Colonic mucosa (tissue), 4 donors: ENCODE data around the gene ARHGAP4. TPM values are rescaled to one million over a fixed set of nuclear protein-coding genes. Genes with fewer than 3 reads are reported as not detected.

Experiments used
- DNase-seq: peaks from one replicate; pipeline ENCODE4 v3.0.0-alpha.2; 2020
- H3K27ac ChIP-seq: fragments of 200-600 bp; one replicate; pipeline ENCODE4 v1.8.0; 2021
- H3K27me3 ChIP-seq: fragments of 200-600 bp; one replicate; pipeline ENCODE4 v1.8.0; 2021
- H3K36me3 ChIP-seq: fragments of 200-600 bp; one replicate; pipeline ENCODE4 v1.8.0; 2021
- H3K4me1 ChIP-seq: fragments of 200-600 bp; one replicate; pipeline ENCODE4 v1.8.0; 2021; ENCODE audit warnings: mild to moderate bottlenecking
- H3K4me3 ChIP-seq: fragments of 200-600 bp; one replicate; pipeline ENCODE4 v1.8.0; 2021
- H3K9ac ChIP-seq, 2 donors: one replicate each; pipeline ENCODE4 v1.7.0; 2013; ENCODE audit warnings: control low read depth in 2 of 2, low read depth in 2 of 2, low read length in 2 of 2
- H3K9me3 ChIP-seq: fragments of 200-600 bp; one replicate; pipeline ENCODE4 v1.8.0; 2021
- intact Hi-C: fragments of 100-400 bp; cut with DNase I; formaldehyde crosslinking; loops from one replicate; pipeline ENCODE4 v1.14.1; 2022
- total RNA-seq, 2 donors: library from RNA; stranded (reverse); fragmentation: NEBNext Ultra II Directional in 1 of 2; extraction: Animal tissue kit (Norgen Biotek cat#: 25700) in 1 of 2; gene quantifications; one replicate each; pipeline ENCODE4 v1.2.1, GENCODE V29; 2021
- TF ChIP-seq, protein P1 (sequence below): fragments of 200-600 bp; IDR thresholded peaks from one replicate; pipeline ENCODE4 v1.8.0; 2022; ENCODE audit warnings: antibody characterized with exemption, mild to moderate bottlenecking
- donor health status: healthy.
- donor health status: DM: no; HTN: no; CAD: no.
- donor health status: DM: no; HTN: no; CAD: no.

ARHGAP4 gene
- total RNA-seq, 2 donors from 2014 or later = 19.9 to 30.0 TPM

DNA sequence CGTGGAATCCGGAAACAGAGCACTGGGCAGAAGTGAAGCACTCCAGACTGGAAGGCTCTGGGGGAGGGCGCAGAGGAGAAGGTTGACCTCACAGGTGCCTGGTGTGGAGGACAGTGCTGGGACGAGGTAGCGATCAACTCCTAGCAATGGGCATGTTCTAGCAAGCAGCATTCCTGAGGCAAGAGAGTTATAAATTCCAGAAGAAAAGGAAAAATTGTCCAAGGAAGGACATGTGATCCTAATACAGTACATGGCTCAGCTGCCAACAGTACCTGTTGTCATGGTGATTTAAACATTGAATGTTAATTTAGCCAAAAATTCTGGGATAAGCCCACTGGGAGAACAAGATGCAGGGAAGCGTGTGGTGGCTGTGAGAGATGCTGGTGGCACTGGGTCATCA, 8.2 kb downstream of the ARHGAP4 start:
- no peaks in the 10 kb centered on the region for H3K4me1 ChIP-seq
- H3K9ac ChIP-seq = no peak overlapping the region
- no peaks in the 10 kb centered on the region for H3K9me3 ChIP-seq
- H3K4me3 ChIP-seq = no peak overlapping the region
- H3K27me3 ChIP-seq = peaks cover 5% of the 10 kb centered on the region
- no peak overlapping the region for H3K27ac ChIP-seq
- H3K36me3 ChIP-seq = no peaks in the 10 kb centered on the region
- TF ChIP-seq, protein P1, sequence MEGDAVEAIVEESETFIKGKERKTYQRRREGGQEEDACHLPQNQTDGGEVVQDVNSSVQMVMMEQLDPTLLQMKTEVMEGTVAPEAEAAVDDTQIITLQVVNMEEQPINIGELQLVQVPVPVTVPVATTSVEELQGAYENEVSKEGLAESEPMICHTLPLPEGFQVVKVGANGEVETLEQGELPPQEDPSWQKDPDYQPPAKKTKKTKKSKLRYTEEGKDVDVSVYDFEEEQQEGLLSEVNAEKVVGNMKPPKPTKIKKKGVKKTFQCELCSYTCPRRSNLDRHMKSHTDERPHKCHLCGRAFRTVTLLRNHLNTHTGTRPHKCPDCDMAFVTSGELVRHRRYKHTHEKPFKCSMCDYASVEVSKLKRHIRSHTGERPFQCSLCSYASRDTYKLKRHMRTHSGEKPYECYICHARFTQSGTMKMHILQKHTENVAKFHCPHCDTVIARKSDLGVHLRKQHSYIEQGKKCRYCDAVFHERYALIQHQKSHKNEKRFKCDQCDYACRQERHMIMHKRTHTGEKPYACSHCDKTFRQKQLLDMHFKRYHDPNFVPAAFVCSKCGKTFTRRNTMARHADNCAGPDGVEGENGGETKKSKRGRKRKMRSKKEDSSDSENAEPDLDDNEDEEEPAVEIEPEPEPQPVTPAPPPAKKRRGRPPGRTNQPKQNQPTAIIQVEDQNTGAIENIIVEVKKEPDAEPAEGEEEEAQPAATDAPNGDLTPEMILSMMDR = no peak
- no peak for DNase-seq
- intact Hi-C loops = no loop called here

DNA sequence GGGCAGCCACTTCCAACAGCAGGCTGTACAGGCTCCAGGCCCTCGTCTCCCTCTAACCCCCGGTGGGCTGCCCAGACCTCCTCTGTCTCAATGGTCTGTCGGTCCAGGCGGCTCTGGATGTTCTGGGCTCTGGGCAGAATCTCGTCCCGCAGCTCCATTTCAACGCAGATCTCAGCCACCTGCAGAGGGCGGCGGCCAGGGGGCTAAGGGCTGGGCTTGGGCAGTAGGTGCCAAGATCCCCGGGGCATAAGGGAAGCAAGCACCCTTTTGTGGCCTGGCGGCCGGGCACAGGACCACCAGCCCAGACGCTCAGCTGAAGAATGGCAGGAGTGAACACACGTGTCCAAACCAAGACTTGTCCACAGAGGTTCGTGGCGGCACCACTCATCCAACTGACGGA, 12.4 kb downstream of the ARHGAP4 start:
- intact Hi-C loops = no loop called here
- TF ChIP-seq, protein P1 = no peak
- H3K36me3 ChIP-seq = no peaks in the 10 kb centered on the region
- H3K27me3 ChIP-seq = no peaks in the 10 kb centered on the region
- H3K9ac ChIP-seq = no peak overlapping the region
- no peaks in the 10 kb centered on the region for H3K4me1 ChIP-seq
- H3K9me3 ChIP-seq = no peaks in the 10 kb centered on the region
- no peak overlapping the region for H3K27ac ChIP-seq
- H3K4me3 ChIP-seq = no peak overlapping the region
- DNase-seq = no peak

- Histone ChIP-seq H3K27ac (no peak overlapping the region), H3K4me3 (no peak overlapping the region), H3K27me3 (no peaks in the 10 kb centered on the region), H3K4me1 (no peaks in the 10 kb centered on the region), H3K9me3 (no peaks in the 10 kb centered on the region), H3K36me3 (no peaks in the 10 kb centered on the region), H3K9ac (no peak overlapping the region)
- intact Hi-C loops = no loop called here
- TF ChIP-seq, protein P1 = no peak
- no peak for DNase-seq
Observed at GRCh38 chrX:153913211-153913610, 12.9 kb downstream of the ARHGAP4 start.

DNA sequence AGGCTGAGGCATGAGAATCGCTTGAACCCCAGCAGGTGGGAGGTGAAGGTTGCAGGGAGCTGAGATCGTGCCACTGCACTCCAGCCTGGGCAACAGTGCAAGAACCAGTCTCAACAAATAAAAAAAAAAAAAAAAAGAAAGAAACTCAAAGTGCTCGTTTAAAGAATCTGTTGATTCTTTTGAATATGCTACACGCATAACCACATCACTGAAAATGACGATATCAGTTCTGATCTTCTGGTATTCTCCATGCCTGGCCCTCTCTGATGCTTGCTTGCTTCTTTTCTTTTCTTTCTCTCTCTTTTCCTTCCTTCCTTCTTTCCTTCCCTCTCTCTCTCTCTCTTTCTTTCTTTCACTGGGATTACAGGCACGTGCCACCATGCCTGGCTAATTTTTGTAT, 14.3 kb downstream of the ARHGAP4 start:
- H3K4me1 ChIP-seq = no peaks in the 10 kb centered on the region
- H3K36me3 ChIP-seq = no peaks in the 10 kb centered on the region
- intact Hi-C loops = no loop called here
- H3K4me3 ChIP-seq = no peak overlapping the region
- TF ChIP-seq, protein P1 = no peak
- no peak overlapping the region for H3K9ac ChIP-seq
- H3K9me3 ChIP-seq = no peaks in the 10 kb centered on the region
- no peak overlapping the region for H3K27ac ChIP-seq
- no peak for DNase-seq
- H3K27me3 ChIP-seq = no peaks in the 10 kb centered on the region

- Histone ChIP-seq H3K4me1 (no peaks in the 10 kb centered on the region), H3K36me3 (no peaks in the 10 kb centered on the region), H3K9ac (no peak overlapping the region), H3K27me3 (no peaks in the 10 kb centered on the region), H3K4me3 (no peak overlapping the region), H3K27ac (no peak overlapping the region), H3K9me3 (no peaks in the 10 kb centered on the region)
- intact Hi-C loops = no loop called here
- no peak for DNase-seq
- TF ChIP-seq, protein P1 = no peak
Observed at GRCh38 chrX:153910446-153910845, 15.6 kb downstream of the ARHGAP4 start.

DNA sequence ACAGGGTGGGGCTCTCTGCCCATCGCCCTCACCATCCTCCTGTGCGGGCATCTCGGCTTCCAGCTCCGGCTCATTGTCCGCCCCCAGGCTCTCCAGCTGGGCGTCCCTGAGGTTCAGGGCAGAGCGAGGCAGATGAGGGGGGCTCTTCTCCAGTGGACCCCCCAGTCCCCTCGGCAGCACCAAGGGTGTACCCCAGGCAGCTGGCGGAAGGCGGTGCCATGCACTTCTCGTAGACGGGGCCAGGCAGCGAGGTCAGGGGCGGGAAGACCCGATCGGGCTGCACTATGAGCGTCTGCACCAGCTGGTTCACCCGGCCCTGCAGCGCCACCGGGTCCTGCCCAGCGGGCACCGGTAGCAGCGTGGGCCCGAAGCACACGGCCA, 16.1 kb downstream of the ARHGAP4 start:
- Histone ChIP-seq H3K27ac (no peak overlapping the region), H3K9me3 (no peaks in the 10 kb centered on the region), H3K27me3 (no peaks in the 10 kb centered on the region), H3K4me3 (no peak overlapping the region), H3K9ac (no peak overlapping the region), H3K4me1 (no peaks in the 10 kb centered on the region), H3K36me3 (no peaks in the 10 kb centered on the region)
- TF ChIP-seq, protein P1 = no peak
- DNase-seq = no peak
- intact Hi-C loops = no loop called here
